ENCODE results near the gene RIN1.
"Not testable (repeated sequence)": the region's sequence is repeated elsewhere in the genome, so short reads cannot be mapped to it uniquely, and the experiment has no call there.

GRCh38 chr11:66320289-66320688 is 15.9 kb downstream of the RIN1 start:
- not testable (repeated sequence) for TF ChIP-seq POLR2A (IDR thresholded peaks at IDR 0.05)
- TF ChIP-seq, protein P1, sequence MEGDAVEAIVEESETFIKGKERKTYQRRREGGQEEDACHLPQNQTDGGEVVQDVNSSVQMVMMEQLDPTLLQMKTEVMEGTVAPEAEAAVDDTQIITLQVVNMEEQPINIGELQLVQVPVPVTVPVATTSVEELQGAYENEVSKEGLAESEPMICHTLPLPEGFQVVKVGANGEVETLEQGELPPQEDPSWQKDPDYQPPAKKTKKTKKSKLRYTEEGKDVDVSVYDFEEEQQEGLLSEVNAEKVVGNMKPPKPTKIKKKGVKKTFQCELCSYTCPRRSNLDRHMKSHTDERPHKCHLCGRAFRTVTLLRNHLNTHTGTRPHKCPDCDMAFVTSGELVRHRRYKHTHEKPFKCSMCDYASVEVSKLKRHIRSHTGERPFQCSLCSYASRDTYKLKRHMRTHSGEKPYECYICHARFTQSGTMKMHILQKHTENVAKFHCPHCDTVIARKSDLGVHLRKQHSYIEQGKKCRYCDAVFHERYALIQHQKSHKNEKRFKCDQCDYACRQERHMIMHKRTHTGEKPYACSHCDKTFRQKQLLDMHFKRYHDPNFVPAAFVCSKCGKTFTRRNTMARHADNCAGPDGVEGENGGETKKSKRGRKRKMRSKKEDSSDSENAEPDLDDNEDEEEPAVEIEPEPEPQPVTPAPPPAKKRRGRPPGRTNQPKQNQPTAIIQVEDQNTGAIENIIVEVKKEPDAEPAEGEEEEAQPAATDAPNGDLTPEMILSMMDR (IDR thresholded peaks at IDR 0.05): not testable (repeated sequence)
